ENCODE data around the gene FRMD4B. TPM values are rescaled to one million over a fixed set of nuclear protein-coding genes. Genes with fewer than 3 reads are reported as not detected.

The FRMD4B gene
- total and polyA plus RNA-seq, 10 of the 15 experiments (the other 5 are each of a cell fraction or from before 2014, with no cell fraction given) = 3.9 to 11.4 (median 8.0) TPM

GRCh38 chr3:69359916-69360315 lies 26.0 kb downstream of the FRMD4B start:
- Histone ChIP-seq H3K4me1 (ENCODE audit: control insufficient read depth, insufficient read depth, low read length) (peaks cover 7% of the 10 kb centered on the region; the same call in 1 of the 2 replicates), H3K27me3 (replicated peaks in 1 of 2; ENCODE audit: control insufficient read depth in 2 of 2, insufficient read depth in 2 of 2, low read length in 1 of 2) (no peaks in the 10 kb centered on the region), H3K9me3 (replicated peaks; ENCODE audit: control insufficient read depth, insufficient read depth, low read length) (no peaks in the 10 kb centered on the region; the same call in 2 of the 3 replicates), H4K20me1 (ENCODE audit: control insufficient read depth, insufficient read depth) (no peaks in the 10 kb centered on the region), H3K27ac (ENCODE audit: control insufficient read depth, insufficient read depth) (no peak overlapping the region), H3K9ac (ENCODE audit: control insufficient read depth, insufficient read depth, low read length) (no peak overlapping the region), H3K4me2 (ENCODE audit: control insufficient read depth, insufficient read depth) (no peak overlapping the region), H3K36me3 (ENCODE audit: control insufficient read depth in 2 of 2, insufficient read depth in 2 of 2, low read length in 1 of 2) (no peaks in the 10 kb centered on the region), H3K79me2 (ENCODE audit: control insufficient read depth, insufficient read depth, low read length) (no peaks in the 10 kb centered on the region), H2AFZ (ENCODE audit: control insufficient read depth, low read depth, low read length) (no peak overlapping the region), H3K4me3 (no peak overlapping the region)
- BruUV-seq (replicated peaks) = no TSS peak
- in situ Hi-C loops (cut with MboI) (no loop called here), intact Hi-C loops (cut with micrococcal nuclease; ENCODE audit: unreplicated experiment) (no loop called here)
- ChIA-PET CTCF (no interaction called here), RAD21 (ENCODE audit: unreplicated experiment) (no interaction called here), SMC1A (ENCODE audit: uncharacterized antibody, unreplicated experiment) (no interaction called here), POLR2A (no interaction called here)
- no peak for DNase-seq (ENCODE audit: low read depth, low spot score)
- TF ChIP-seq TCF7 (IDR thresholded peaks at IDR 0.05; ENCODE audit: borderline replicate concordance) (no peak), SKIL (IDR thresholded peaks at IDR 0.05; ENCODE audit: low read depth, poor library complexity, severe bottlenecking) (no peak), IKZF2 (IDR thresholded peaks at IDR 0.05) (no peak), NFXL1 (IDR thresholded peaks at IDR 0.05; ENCODE audit: borderline replicate concordance) (no peak), SMC3 (IDR thresholded peaks at IDR 0.05; ENCODE audit: borderline replicate concordance, low read length) (no peak), NFYB (IDR thresholded peaks at IDR 0.05; ENCODE audit: insufficient read depth, low read depth, low read length) (no peak), WRNIP1 (IDR thresholded peaks at IDR 0.05; ENCODE audit: borderline replicate concordance, low read depth, low read length) (no peak)
- no peak for ATAC-seq
- FAIRE-seq = no peak
